ENCODE measurements around the gene SMYD3.

SMYD3 gene

DNA sequence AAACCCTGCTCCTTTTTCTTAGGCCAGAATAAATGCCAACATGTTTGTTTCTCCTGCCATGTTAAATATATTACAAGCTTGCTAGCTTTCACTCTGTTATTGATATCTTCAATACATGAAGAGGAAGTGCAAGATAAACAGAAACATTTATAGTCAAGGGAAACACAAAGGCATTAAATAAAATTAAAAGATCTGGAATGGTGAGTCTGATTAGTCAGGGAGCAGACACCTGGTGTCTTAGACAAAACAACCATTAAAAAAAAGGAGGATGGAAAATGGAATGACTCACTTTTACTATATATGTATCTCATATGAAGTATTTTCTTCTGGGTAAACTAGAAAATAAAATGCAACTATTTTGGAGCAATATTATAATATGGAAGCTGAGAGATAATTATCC lies 123.3 kb downstream of the SMYD3 start:
- no peak for DNase-seq (ENCODE audit: insufficient read length, low spot score)
- TF ChIP-seq, protein P1, sequence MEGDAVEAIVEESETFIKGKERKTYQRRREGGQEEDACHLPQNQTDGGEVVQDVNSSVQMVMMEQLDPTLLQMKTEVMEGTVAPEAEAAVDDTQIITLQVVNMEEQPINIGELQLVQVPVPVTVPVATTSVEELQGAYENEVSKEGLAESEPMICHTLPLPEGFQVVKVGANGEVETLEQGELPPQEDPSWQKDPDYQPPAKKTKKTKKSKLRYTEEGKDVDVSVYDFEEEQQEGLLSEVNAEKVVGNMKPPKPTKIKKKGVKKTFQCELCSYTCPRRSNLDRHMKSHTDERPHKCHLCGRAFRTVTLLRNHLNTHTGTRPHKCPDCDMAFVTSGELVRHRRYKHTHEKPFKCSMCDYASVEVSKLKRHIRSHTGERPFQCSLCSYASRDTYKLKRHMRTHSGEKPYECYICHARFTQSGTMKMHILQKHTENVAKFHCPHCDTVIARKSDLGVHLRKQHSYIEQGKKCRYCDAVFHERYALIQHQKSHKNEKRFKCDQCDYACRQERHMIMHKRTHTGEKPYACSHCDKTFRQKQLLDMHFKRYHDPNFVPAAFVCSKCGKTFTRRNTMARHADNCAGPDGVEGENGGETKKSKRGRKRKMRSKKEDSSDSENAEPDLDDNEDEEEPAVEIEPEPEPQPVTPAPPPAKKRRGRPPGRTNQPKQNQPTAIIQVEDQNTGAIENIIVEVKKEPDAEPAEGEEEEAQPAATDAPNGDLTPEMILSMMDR (IDR thresholded peaks at IDR 0.05; ENCODE audit: insufficient read depth, missing control alignments), result no peak
- no peak for FAIRE-seq

DNA sequence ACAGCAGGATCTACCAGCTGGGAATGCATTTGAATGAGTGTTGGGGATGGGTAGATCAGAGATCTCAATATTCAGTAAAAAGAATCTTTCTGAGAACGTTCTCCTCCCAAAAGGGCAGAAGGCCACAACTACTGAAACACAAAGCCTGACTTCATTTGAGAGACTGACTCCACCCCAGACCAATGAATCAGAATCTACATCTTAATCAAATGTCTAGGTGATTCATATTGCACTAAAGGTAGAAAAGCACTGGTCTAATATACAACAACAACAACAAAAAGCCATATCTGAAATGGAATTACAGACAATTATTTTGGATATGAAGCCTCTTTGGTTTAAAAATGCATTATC lies 123.9 kb downstream of the SMYD3 start:
- FAIRE-seq (peak; percentile 25), DNase-seq (ENCODE audit: insufficient read length, low spot score) (no peak)
- TF ChIP-seq, protein P1 (IDR thresholded peaks at IDR 0.05; ENCODE audit: insufficient read depth, missing control alignments), result no peak

DNA sequence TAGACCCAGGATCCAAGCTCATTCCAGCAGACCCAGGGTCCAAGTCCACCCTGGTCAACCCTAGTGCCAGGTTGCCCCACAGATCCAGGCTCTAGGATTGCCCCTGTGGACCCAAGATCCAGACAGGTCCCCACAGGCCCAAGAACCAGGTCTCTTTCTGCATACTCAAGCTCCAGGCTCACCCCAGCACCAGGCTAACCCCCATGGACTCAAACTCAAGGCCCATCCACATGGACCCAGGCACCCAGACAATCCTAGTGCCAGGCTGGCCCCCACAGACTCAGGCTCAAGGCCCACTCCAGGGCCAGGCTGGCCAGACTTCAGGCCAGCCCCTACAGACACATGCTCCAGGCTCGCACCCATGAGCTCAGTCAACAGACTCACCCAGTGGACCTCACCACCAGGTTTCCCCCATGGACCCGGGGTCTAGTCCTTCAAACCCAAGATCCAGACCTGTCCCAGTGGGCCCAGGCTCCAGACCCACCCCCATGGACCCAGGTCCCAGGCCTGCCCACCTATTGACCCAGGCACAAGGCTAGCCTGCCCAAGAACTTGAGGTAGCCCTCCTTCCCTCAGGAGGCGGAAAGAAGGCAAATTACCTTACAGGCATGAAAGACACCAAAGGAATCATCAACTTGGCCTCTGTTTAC lies 124.4 kb downstream of the SMYD3 start:
- no peak for DNase-seq (ENCODE audit: insufficient read length, low spot score)
- TF ChIP-seq, protein P1 (IDR thresholded peaks at IDR 0.05; ENCODE audit: insufficient read depth, missing control alignments), result no peak
- no peak for FAIRE-seq

DNA sequence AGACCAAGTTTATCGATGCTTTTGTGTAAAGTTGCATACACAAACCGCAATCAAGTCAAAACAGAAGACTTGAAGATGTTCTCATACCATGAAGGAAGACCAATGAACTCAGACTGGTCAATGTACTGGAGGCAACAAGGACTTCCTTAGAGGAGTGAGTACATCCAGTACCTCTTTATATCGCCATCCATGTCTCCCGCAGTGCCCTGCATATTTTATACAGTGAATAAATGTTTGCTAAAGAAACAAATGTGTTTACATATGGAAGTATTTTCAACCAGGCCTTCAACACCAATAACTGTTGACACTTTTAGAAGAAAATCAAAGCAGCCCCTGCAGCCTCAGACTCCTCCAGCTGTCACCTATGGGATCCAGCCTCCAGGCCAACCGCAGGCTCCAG lies 125.6 kb downstream of the SMYD3 start:
- DNase-seq (ENCODE audit: insufficient read length, low spot score) (no peak), FAIRE-seq (peak; percentile 60)
- TF ChIP-seq, protein P1 (IDR thresholded peaks at IDR 0.05; ENCODE audit: insufficient read depth, missing control alignments), result no peak

DNA sequence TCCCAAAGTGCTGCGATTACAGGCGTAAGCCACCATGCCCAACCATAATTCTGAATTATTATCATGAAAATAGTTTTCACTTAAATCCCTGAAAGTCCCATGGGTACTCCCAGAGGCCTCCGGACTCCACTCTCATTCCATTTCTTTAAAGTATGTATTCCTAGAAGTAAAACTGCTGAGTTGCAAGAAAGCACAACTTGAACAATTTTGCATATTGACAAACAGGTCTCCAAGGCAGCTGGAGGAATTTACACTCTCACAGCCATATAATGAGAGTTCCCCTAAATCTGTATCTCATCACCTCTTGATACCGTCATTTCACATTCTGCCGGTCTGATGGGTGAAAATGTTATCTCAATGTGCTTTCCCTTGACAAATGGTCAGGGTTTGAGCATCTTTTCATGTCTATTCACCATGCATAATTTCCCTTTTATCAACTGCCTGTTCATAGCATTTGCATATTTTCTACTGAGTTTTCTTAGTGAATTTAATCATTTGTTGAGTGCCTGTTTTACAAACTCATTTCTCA lies 129.4 kb downstream of the SMYD3 start:
- DNase-seq (ENCODE audit: insufficient read length, low spot score), result no peak
- peak; percentile 64 for FAIRE-seq
- TF ChIP-seq, protein P1 (IDR thresholded peaks at IDR 0.05; ENCODE audit: insufficient read depth, missing control alignments), result no peak

DNA sequence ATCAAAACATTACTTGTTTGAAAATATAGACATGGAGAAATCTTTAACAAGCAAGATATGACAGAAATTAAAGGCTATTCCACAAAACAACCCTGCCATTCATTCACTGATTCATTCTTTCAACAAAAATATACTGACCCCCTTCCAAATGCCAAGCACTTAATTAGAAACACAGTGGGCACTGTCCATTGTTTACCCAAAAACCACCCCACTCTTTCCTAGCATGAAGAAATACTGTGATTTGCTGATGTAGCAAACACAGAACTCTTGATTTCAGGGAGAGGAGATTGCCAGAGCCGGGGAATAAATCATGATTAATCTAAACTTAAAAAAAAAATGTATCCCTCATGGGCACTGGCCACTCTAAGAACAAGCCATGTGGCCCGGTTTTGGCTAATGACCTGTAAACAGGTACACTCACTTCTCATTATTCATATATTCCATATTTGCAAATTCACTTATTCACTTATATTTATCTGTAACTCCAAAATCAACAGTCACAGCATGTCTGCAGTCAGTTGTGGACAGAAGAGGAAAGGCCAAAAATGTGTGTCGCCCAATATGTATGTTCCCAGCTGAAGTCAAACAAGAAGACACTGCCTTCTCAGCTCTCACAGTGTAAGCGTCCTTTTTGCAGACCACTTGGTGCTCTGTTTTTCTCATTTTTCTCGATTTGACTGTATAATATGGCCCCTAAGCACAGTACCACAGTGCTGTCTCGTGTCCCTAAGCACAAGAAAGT lies 133.1 kb downstream of the SMYD3 start:
- FAIRE-seq (peak; percentile 58), DNase-seq (ENCODE audit: insufficient read length, low spot score) (no peak)
- TF ChIP-seq, protein P1 (IDR thresholded peaks at IDR 0.05; ENCODE audit: insufficient read depth, missing control alignments), result no peak

DNA sequence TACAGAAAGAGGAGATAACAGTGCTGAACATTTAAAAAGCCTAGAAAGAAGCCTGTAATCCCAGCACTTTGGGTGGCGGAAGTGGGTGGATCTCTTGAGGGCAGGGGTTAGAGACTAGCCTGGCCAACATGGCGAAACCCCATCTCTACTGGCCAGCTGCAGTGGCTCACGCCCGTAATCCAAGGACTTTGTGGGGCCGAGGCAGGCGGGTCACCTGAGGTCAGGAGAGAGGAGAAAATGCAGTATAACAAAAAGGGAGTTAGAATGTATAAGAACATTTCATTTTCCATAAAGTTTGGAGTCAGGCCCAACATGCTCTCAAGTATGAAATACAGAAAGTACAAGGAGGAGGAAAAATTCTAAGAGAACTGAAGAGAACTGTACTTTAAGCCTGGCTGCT lies 134.5 kb downstream of the SMYD3 start:
- FAIRE-seq, result no peak
- TF ChIP-seq, protein P1 (IDR thresholded peaks at IDR 0.05; ENCODE audit: insufficient read depth, missing control alignments), result no peak
- no peak for DNase-seq (ENCODE audit: insufficient read length, low spot score)
